AG09319 (cell line): ENCODE measurements around the gene CLIP4.

Source experiments
- DNase-seq: peaks from one replicate; pipeline ENCODE4 v3.0.0-alpha.2; 2010; ENCODE audit warnings: low read depth; ENCODE audit errors: extremely low read depth
- TF ChIP-seq, protein P1 (sequence below): IDR thresholded peaks from 2 replicates; pipeline ENCODE4 v1.5.1; 2011; ENCODE audit warnings: low read depth, mild to moderate bottlenecking, inconsistent platforms, low read length, moderate library complexity

The CLIP4 gene

DNA sequence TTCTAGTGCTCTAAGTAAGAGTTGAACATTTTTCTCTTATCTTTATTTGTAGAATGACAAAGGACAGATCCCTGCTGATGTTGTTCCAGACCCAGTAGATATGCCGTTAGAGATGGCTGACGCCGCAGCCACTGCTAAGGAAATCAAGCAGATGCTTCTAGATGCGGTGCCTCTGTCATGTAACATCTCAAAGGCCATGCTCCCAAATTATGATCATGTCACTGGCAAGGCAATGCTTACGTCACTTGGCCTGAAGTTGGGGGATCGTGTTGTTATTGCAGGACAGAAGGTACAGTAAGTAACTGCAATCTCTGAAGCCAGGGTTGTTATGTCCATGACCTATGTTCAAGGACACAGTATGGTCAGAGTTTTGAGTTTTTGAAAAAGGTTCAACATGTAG lies 28.4 kb downstream of the CLIP4 start:
- TF ChIP-seq, protein P1, sequence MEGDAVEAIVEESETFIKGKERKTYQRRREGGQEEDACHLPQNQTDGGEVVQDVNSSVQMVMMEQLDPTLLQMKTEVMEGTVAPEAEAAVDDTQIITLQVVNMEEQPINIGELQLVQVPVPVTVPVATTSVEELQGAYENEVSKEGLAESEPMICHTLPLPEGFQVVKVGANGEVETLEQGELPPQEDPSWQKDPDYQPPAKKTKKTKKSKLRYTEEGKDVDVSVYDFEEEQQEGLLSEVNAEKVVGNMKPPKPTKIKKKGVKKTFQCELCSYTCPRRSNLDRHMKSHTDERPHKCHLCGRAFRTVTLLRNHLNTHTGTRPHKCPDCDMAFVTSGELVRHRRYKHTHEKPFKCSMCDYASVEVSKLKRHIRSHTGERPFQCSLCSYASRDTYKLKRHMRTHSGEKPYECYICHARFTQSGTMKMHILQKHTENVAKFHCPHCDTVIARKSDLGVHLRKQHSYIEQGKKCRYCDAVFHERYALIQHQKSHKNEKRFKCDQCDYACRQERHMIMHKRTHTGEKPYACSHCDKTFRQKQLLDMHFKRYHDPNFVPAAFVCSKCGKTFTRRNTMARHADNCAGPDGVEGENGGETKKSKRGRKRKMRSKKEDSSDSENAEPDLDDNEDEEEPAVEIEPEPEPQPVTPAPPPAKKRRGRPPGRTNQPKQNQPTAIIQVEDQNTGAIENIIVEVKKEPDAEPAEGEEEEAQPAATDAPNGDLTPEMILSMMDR: no peak

DNA sequence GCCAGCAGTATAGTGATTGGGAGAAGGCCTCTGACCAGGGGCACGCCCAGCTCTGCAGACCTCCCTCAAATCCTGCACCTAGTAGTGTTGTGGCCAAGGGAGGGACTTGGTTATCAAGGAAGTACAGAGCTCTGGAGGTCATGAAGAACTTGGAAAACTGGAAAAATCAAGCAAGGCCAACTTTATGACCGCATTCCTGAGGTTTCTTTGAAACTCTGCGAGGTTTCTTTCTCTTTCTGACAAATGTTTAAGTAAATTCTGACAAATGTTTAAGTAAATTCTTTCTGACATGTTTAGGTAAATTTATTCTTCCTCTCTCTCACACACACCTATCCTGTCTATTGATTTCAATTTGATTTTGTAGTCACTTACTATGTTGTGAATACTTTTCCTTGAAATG lies 31.0 kb downstream of the CLIP4 start:
- TF ChIP-seq, protein P1: no peak
- DNase-seq: no peak

More for the DNA sequence above, 28.4 kb downstream of the CLIP4 start:
- DNase-seq: no peak

DNA sequence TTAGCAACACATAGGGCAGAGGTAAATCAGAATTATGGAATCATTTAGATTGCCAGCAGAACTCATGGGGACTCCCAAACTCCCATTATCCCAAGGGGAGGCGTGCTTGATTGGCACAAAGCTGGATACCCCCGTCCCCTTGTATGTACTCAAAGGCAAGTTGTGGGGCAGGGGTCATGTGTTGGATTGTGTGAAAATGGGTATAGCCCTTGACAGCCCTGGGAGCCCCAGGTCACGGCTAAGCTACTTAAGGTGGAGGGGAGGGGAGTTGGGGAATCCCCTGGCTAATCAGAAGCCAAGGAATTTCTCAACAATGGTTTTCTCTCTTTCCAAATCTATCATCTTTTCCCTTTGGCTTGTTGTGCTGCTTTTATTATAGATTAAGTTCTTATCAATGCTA lies 32.7 kb downstream of the CLIP4 start:
- TF ChIP-seq, protein P1: no peak
- no peak for DNase-seq

DNA sequence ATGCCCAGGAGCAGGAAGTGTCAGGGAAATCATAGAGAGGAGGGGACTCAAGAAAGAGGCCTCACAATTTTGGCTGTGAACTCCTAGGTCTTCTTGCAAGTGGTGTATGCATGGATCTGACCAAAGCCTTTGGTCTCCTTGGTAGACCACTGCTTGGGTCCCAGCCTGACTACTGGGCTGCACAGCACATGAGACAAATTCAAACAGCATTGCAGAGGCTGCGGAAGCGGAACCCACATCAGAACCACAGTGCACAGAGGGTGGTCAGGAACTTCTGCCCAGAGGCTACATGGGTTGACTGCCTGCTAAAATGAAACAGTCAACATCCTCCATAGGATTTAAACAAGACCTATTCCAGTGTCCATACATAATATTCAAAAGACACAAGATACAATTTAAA lies 39.4 kb downstream of the CLIP4 start:
- TF ChIP-seq, protein P1: no peak

DNA sequence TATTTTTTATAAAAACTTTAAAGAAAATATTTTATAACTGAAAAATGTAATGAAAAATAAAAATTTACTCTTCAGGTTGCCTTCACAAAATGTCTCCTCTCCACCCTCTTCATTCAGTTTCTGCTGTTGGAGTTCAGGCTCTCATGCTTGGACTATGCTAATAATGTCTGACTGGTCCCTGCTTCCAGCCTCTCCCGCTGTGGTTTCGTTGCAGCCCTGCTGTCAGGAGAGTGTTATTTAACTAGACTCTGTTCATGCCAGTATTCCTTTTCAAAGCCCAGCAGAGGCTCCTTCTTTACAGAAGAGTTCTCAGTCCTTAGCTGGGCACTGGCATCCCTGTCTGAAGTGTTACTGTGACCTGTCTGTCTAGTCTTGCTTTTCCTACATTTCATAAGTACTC lies 40.4 kb downstream of the CLIP4 start:
- TF ChIP-seq, protein P1: no peak
- no peak for DNase-seq

More for the DNA sequence above, 39.4 kb downstream of the CLIP4 start:
- DNase-seq: no peak

DNA sequence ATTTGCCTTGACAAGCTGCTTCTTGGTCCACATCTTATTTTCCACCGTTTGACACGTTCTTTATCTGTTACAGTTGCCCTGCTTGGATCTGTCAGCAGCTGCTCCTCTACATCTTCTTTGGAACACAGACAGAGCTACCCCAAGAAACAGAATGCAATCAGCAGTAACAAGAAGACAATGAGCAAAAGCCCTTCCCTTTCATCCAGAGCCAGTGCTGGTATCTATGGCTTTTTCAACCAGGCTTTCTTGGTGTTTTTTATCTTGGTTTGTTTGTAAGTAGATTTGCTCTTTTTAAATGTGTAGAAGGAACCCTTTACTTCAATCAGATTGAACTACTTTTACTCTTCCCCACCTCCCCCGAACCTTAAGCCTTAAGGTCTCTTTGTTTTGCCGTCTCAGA lies 41.9 kb downstream of the CLIP4 start:
- TF ChIP-seq, protein P1: no peak

DNA sequence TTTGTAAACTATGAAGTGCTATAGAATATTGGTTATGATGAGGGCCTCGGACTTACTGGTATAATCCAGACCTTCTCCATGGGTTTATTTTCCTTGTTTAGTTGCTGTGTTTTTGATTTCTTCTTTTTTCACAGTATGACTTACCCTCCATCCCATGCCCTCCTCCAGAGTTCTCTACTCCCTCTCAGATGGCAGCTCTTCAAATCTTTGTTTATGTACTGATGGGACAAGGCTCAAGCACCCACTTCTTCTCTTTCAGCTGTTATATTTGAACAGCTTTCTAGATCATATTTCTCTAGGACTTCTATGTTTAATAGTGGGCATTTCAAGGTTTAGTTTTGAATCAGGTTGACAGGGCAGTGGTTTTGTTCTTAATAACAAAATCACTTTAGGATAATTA lies 43.9 kb downstream of the CLIP4 start:
- DNase-seq: no peak

More for the DNA sequence above, 41.9 kb downstream of the CLIP4 start:
- no peak for DNase-seq

More for the DNA sequence above, 43.9 kb downstream of the CLIP4 start:
- TF ChIP-seq, protein P1: no peak
